Testis (tissue), 3 donors: ENCODE results near the gene CYP2F1. TPM values are rescaled to one million over a fixed set of nuclear protein-coding genes. Genes with fewer than 3 reads are reported as not detected.
"Not testable (repeated sequence)": the region's sequence is repeated elsewhere in the genome, so short reads cannot be mapped to it uniquely, and the experiment has no call there.

Experiments
- DNase-seq: peaks from one replicate; pipeline ENCODE4 v3.0.0-alpha.2; 2019
- H3K27ac ChIP-seq, 2 donors: fragments of 200-600 bp; sonication (generic); one replicate each; pipeline ENCODE4 v1.5.1; 2019
- H3K27me3 ChIP-seq: fragments of 200-600 bp; sonication (generic); one replicate; pipeline ENCODE4 v1.5.1; 2019
- H3K36me3 ChIP-seq: fragments of 200-600 bp; sonication (generic); one replicate; pipeline ENCODE4 v1.5.1; 2017; ENCODE audit warnings: low read depth; ENCODE audit errors: missing control alignments
- H3K4me1 ChIP-seq: fragments of 200-600 bp; sonication (generic); one replicate; pipeline ENCODE4 v1.5.1; 2019
- H3K4me3 ChIP-seq, 2 donors: fragments of 200-600 bp; sonication (generic); one replicate each; pipeline ENCODE4 v1.5.1; 2017 to 2019
- H3K9me3 ChIP-seq: fragments of 200-600 bp; sonication (generic); one replicate; pipeline ENCODE4 v1.5.1; 2017
- CTCF ChIP-seq, 3 experiments: fragments of 450-650 bp in 2 of 3; fragments of 200-600 bp in 1 of 3; sonication (generic) in 1 of 3; IDR thresholded peaks; one replicate each; pipeline ENCODE4 v1.5.1; 2016 to 2019; ENCODE audit warnings: antibody characterized with exemption in 3 of 3, mild to moderate bottlenecking in 2 of 3, moderate library complexity in 1 of 3
- POLR2A ChIP-seq: fragments of 450-650 bp; IDR thresholded peaks from one replicate; pipeline ENCODE4 v1.6.1; 2017; ENCODE audit warnings: antibody characterized with exemption, mild to moderate bottlenecking, moderate library complexity
- WGBS, 2 donors: methylation state at CpG; one replicate each; pipeline ENCODE4 v1.1.5; 2018; 5-methylcytosine and 5-hydroxymethylcytosine counted together
- intact Hi-C: fragments of 100-400 bp; cut with DNase I; formaldehyde crosslinking; loops from one replicate; pipeline ENCODE4 v1.15.1; 2023; ENCODE audit warnings: low total_unique reads
- polyA plus RNA-seq: library from polyadenylated mRNA; stranded (reverse); fragments of 350-450 nt; fragmentation: Illumina TruSeq; extraction: RNeasy Lipid Tissue Mini Kit (QIAGEN cat#74804); gene quantifications from one replicate; pipeline ENCODE4 v1.2.3, GENCODE V29; 2014; ENCODE audit warnings: low read depth, low replicate concordance; ENCODE audit not compliant: insufficient read depth
- total RNA-seq, 2 donors: library from RNA; depleted of rRNA; stranded (reverse); fragments of >200 nt; gene quantifications; one replicate each; pipeline ENCODE4 v1.2.3, GENCODE V29; 2016

Gene CYP2F1
- total and polyA plus RNA-seq, 3 donors from 2014 or later = 1.7 to 4.1 (median 2.5) TPM

- no peaks in the 10 kb centered on the region for H3K36me3 ChIP-seq
- DNase-seq = no peak
- H3K27me3 ChIP-seq = no peaks in the 10 kb centered on the region
- TF ChIP-seq POLR2A (no peak), CTCF (IDR thresholded peaks at IDR 0.05) (no peak)
- WGBS, 2 donors = 74 to 84% methylated on average over 2 of the region's 2 CpGs
- intact Hi-C loops = no loop called here
- no peak overlapping the region for H3K27ac ChIP-seq
- no peaks in the 10 kb centered on the region for H3K9me3 ChIP-seq
- H3K4me3 ChIP-seq = no peak overlapping the region
- H3K4me1 ChIP-seq = no peaks in the 10 kb centered on the region
Observed at GRCh38 chr19:41097302-41097701, 16.9 kb upstream of the CYP2F1 start.

GRCh38 chr19:41098762-41099161, 15.5 kb upstream of the CYP2F1 start:
- Histone ChIP-seq H3K9me3 (no peaks in the 10 kb centered on the region), H3K27me3 (no peaks in the 10 kb centered on the region), H3K36me3 (no peaks in the 10 kb centered on the region), H3K4me3 (no peak overlapping the region), H3K4me1 (no peaks in the 10 kb centered on the region), H3K27ac (no peak overlapping the region)
- WGBS, 2 donors = 73 to 81% methylated on average over 5 of the region's 5 CpGs
- DNase-seq = no peak
- TF ChIP-seq POLR2A = no peak
- no peak for TF ChIP-seq CTCF (IDR thresholded peaks at IDR 0.05)
- intact Hi-C loops = no loop called here

GRCh38 chr19:41102210-41102609, 12.0 kb upstream of the CYP2F1 start:
- H3K27me3 ChIP-seq, intact Hi-C loops, H3K4me1 ChIP-seq, H3K9me3 ChIP-seq, H3K4me3 ChIP-seq, DNase-seq, H3K36me3 ChIP-seq, H3K27ac ChIP-seq: not testable (repeated sequence)
- 75 to 86% methylated on average over 1 of the region's 1 CpG for WGBS, 2 donors

GRCh38 chr19:41106177-41106576, 8.1 kb upstream of the CYP2F1 start:
- H3K27ac ChIP-seq = no peak overlapping the region
- H3K27me3 ChIP-seq = no peaks in the 10 kb centered on the region

GRCh38 chr19:41111296-41111695, 2.9 kb upstream of the CYP2F1 start:
- no peak overlapping the region for H3K27ac ChIP-seq
- H3K4me3 ChIP-seq = no peak overlapping the region
- no peaks in the 10 kb centered on the region for H3K36me3 ChIP-seq
- no peaks in the 10 kb centered on the region for H3K9me3 ChIP-seq
- TF ChIP-seq CTCF (IDR thresholded peaks at IDR 0.05) (no peak), POLR2A (no peak)
- intact Hi-C loops = no loop called here
- WGBS, 2 donors = 90 to 91% methylated on average over 9 of the region's 9 CpGs
- H3K27me3 ChIP-seq = no peaks in the 10 kb centered on the region
- no peak for DNase-seq
- H3K4me1 ChIP-seq = no peaks in the 10 kb centered on the region

More at GRCh38 chr19:41106177-41106576, 8.1 kb upstream of the CYP2F1 start:
- Histone ChIP-seq H3K4me1 (no peaks in the 10 kb centered on the region), H3K9me3 (no peaks in the 10 kb centered on the region), H3K4me3 (no peak overlapping the region), H3K36me3 (no peaks in the 10 kb centered on the region)
- intact Hi-C loops = no loop called here
- no peak for DNase-seq
- WGBS, 2 donors = 80 to 88% methylated on average over 3 of the region's 3 CpGs
- TF ChIP-seq CTCF (IDR thresholded peaks at IDR 0.05) (no peak), POLR2A (no peak)
